GM12878 (cell line): ENCODE results near the gene CELF3. TPM values are rescaled to one million over a fixed set of nuclear protein-coding genes. Genes with fewer than 3 reads are reported as not detected.

Source experiments
- ATAC-seq: fragments of 200-7000 bp; cut with Tn5 transposase; 3 replicates; pipeline ENCODE4 v1.9.1; 2020; ENCODE audit warnings: mild to moderate bottlenecking, moderate library complexity
- BruUV-seq: library from RNA; stranded (reverse); fragments of 400-500 nt; replicated peaks from 2 replicates; lab custom pipeline; 2021; lab: Mats Ljungman, UMichigan
- CTCF ChIA-PET: fragments of 300-600 bp; sonication (Branson Sonifier 250); formaldehyde crosslinking; extraction: SDS; loops from one replicate; lab custom pipeline; 2021; ENCODE audit warnings: inconsistent platforms; lab: Yijun Ruan, JAX
- POLR2A ChIA-PET: fragments of 350-600 bp; formaldehyde crosslinking; extraction: SDS; loops from one replicate; lab custom pipeline; 2021; ENCODE audit warnings: inconsistent platforms; lab: Charles Lee
- RAD21 ChIA-PET: fragments of 300-600 bp; sonication (Branson Sonifier 250); formaldehyde crosslinking; loops from one replicate; lab custom pipeline; 2023; ENCODE audit warnings: antibody characterized with exemption; ENCODE audit not compliant: unreplicated experiment; lab: Charles Lee
- SMC1A ChIA-PET: fragments of 300-600 bp; sonication (Branson Sonifier 250); formaldehyde crosslinking; loops from one replicate; lab custom pipeline; 2023; ENCODE audit not compliant: unreplicated experiment, uncharacterized antibody; lab: Charles Lee
- DNase-seq: peaks from one replicate; pipeline ENCODE4 v3.0.0-alpha.2; 2011; ENCODE audit warnings: low read depth, low spot score
- FAIRE-seq: peaks from 3 replicates; lab custom pipeline; 2011; peaks lifted over from hg19 to GRCh38; lab: Jason Lieb, UNC
- H2AFZ ChIP-seq: 2 replicates; pipeline ENCODE4 v1.6.0; 2011; ENCODE audit warnings: low read depth, low read length, control low read depth; ENCODE audit not compliant: control insufficient read depth
- H3K27ac ChIP-seq: 2 replicates; pipeline ENCODE4 v1.5.1; 2011; ENCODE audit warnings: control low read depth; ENCODE audit not compliant: control insufficient read depth, insufficient read depth
- H3K27me3 ChIP-seq, 2 experiments: replicated peaks in 1 of 2; 2 replicates each; pipeline versions ENCODE4 v1.6.0 to v1.6.1; 2011; ENCODE audit warnings: low read length in 1 of 2; ENCODE audit not compliant: control insufficient read depth in 2 of 2, insufficient read depth in 2 of 2
- H3K36me3 ChIP-seq, 2 experiments: 2 replicates each; pipeline ENCODE4 v1.5.1; 2011; ENCODE audit warnings: low read length in 1 of 2; ENCODE audit not compliant: control insufficient read depth in 2 of 2, insufficient read depth in 2 of 2
- H3K4me1 ChIP-seq: 2 replicates; pipeline ENCODE4 v1.6.1; 2011; ENCODE audit warnings: mild to moderate bottlenecking, low read length, moderate library complexity, mixed read lengths; ENCODE audit not compliant: control insufficient read depth, insufficient read depth
- H3K4me2 ChIP-seq: 2 replicates; pipeline ENCODE4 v1.6.0; 2011; ENCODE audit warnings: control low read depth; ENCODE audit not compliant: control insufficient read depth, insufficient read depth
- H3K4me3 ChIP-seq: fragments of 200-600 bp; sonication (generic); 2 replicates; pipeline ENCODE4 v1.5.1; 2016
- H3K79me2 ChIP-seq: 2 replicates; pipeline ENCODE4 v1.6.0; 2011; ENCODE audit warnings: low read length; ENCODE audit not compliant: control insufficient read depth, insufficient read depth
- H3K9ac ChIP-seq: 2 replicates; pipeline ENCODE4 v1.8.0; 2011; ENCODE audit warnings: low read length, control low read depth, mixed read lengths; ENCODE audit not compliant: control insufficient read depth, insufficient read depth
- H3K9me3 ChIP-seq: replicated peaks from 3 replicates; pipeline ENCODE4 v1.5.1; 2011; ENCODE audit warnings: mild to moderate bottlenecking, low read length; ENCODE audit not compliant: control insufficient read depth, insufficient read depth
- H4K20me1 ChIP-seq: 2 replicates; pipeline ENCODE4 v1.6.0; 2011; ENCODE audit not compliant: control insufficient read depth, insufficient read depth
- BACH1 ChIP-seq: fragments of 450-650 bp; IDR thresholded peaks from 2 replicates; pipeline ENCODE4 v1.6.1; 2017; ENCODE audit warnings: mild to moderate bottlenecking, borderline replicate concordance
- CBX3 ChIP-seq: fragments of 200-600 bp; sonication (generic); IDR thresholded peaks from 2 replicates; pipeline ENCODE4 v1.6.1; 2016; ENCODE audit warnings: low read depth, borderline replicate concordance
- CBX5 ChIP-seq: sonication (generic); IDR thresholded peaks from 2 replicates; pipeline ENCODE4 v1.6.1; 2016; ENCODE audit warnings: low read depth, moderate library complexity, mild to moderate bottlenecking, inconsistent platforms
- CEBPB ChIP-seq, 2 experiments: fragments of 150-350 bp in 1 of 2; IDR thresholded peaks; 2 replicates each; pipeline ENCODE4 v1.6.1; 2012 to 2014; ENCODE audit warnings: low read depth in 2 of 2, low read length in 2 of 2, borderline replicate concordance in 1 of 2, inconsistent platforms in 1 of 2
- GABPA ChIP-seq: IDR thresholded peaks from 2 replicates; pipeline ENCODE4 v1.6.1; 2014; ENCODE audit warnings: antibody characterized with exemption, low read depth, mild to moderate bottlenecking, inconsistent platforms
- HCFC1 ChIP-seq: fragments of 150-350 bp; IDR thresholded peaks from 2 replicates; pipeline ENCODE4 v1.6.1; 2014; ENCODE audit warnings: low read length
- HDAC2 ChIP-seq: fragments of 200-600 bp; sonication (generic); IDR thresholded peaks from 2 replicates; pipeline ENCODE4 v1.6.1; 2017
- MTA3 ChIP-seq: IDR thresholded peaks from 2 replicates; pipeline ENCODE4 v1.6.1; 2012; ENCODE audit warnings: low read length, inconsistent platforms, borderline replicate concordance
- NR2C1 ChIP-seq: fragments of 450-650 bp; IDR thresholded peaks from 2 replicates; pipeline ENCODE4 v1.6.1; 2017; ENCODE audit warnings: antibody characterized with exemption, mild to moderate bottlenecking, moderate library complexity
- PML ChIP-seq: IDR thresholded peaks from 2 replicates; pipeline ENCODE4 v1.6.1; 2012; ENCODE audit warnings: low read length, inconsistent platforms
- RB1 ChIP-seq: fragments of 450-650 bp; formaldehyde crosslinking; IDR thresholded peaks from 2 replicates; pipeline ENCODE4 v1.6.1; 2017; ENCODE audit warnings: mild to moderate bottlenecking, borderline replicate concordance
- RELA ChIP-seq: fragments of 450-650 bp; IDR thresholded peaks from 2 replicates; pipeline ENCODE4 v1.8.0; 2014; ENCODE audit warnings: borderline replicate concordance; ENCODE audit not compliant: partially characterized antibody
- SUPT20H ChIP-seq: IDR thresholded peaks from 2 replicates; pipeline ENCODE4 v1.6.1; 2011; ENCODE audit warnings: low read depth, mild to moderate bottlenecking, low read length, moderate library complexity, borderline replicate concordance; ENCODE audit not compliant: control insufficient read depth
- TAF1 ChIP-seq: IDR thresholded peaks from 2 replicates; pipeline ENCODE4 v1.6.1; 2011; ENCODE audit warnings: mild to moderate bottlenecking, low read depth, low read length, borderline replicate concordance
- TARDBP ChIP-seq: IDR thresholded peaks from 2 replicates; pipeline ENCODE4 v1.6.1; 2016; ENCODE audit warnings: borderline replicate concordance
- YY1 ChIP-seq: IDR thresholded peaks from 2 replicates; pipeline ENCODE4 v1.6.1; 2011; ENCODE audit warnings: low read depth, mild to moderate bottlenecking, low read length
- WGBS: methylation state at CpG from one replicate; pipeline ENCODE4 v1.1.6; 2016; ENCODE audit warnings: low lambda C conversion rate; ENCODE audit not compliant: insufficient replicate concordance, insufficient coverage; ENCODE audit errors: missing lambda C conversion rate; 5-methylcytosine and 5-hydroxymethylcytosine counted together
- in situ Hi-C: fragments of 300-500 bp; cut with MboI; formaldehyde crosslinking; loops from 9 replicates; pipeline ENCODE4 v1.14.3; 2018; ENCODE audit warnings: mixed read lengths
- intact Hi-C: fragments of 100-400 bp; cut with micrococcal nuclease; formaldehyde crosslinking; loops from one replicate; pipeline ENCODE4 v1.14.2; 2022; ENCODE audit not compliant: unreplicated experiment
- polyA plus RNA-seq, 11 experiments: library from polyadenylated mRNA; depleted of rRNA in 4 of 11; unstranded in 6 of 11; stranded (reverse) in 5 of 11; fragments of >200 nt; fragmentation: Nextera tagmentation in 4 of 11; fragmentation: Illumina TruSeq in 1 of 11; extraction: Ambion mirVana in 4 of 11; extraction: Trizol in 1 of 11; gene quantifications; 1 replicate in 1 of 11; 2 replicates in 10 of 11; pipeline versions ENCODE4 v1.2.1 to v1.2.3, GENCODE V29; 2011 to 2016; ENCODE audit warnings: inconsistent platforms in 2 of 11, missing spikeins in 2 of 11, low read depth in 1 of 11
- total RNA-seq, 4 experiments: library from RNA; depleted of rRNA in 3 of 4; stranded (reverse); fragments of >200 nt in 3 of 4; fragmentation: Illumina TruSeq in 1 of 4; extraction: Trizol in 1 of 4; gene quantifications; 2 replicates each; pipeline versions ENCODE4 v1.2.1 to v1.2.3, GENCODE V29; 2013 to 2021
- TF ChIP-seq, protein P1 (sequence below): IDR thresholded peaks from 2 replicates; pipeline ENCODE4 v1.6.1; 2011; ENCODE audit warnings: low read depth, low read length, improper control_type of control experiment, borderline replicate concordance
- TF ChIP-seq, protein P2 (sequence below): fragments of 450-650 bp; IDR thresholded peaks from 2 replicates; pipeline ENCODE4 v1.6.1; 2016; ENCODE audit warnings: mild to moderate bottlenecking
- TF ChIP-seq, protein P3 (sequence below): fragments of 450-650 bp; IDR thresholded peaks from 2 replicates; pipeline ENCODE4 v1.6.1; 2017; ENCODE audit warnings: mild to moderate bottlenecking

Gene CELF3
- total and polyA plus RNA-seq, 10 of the 15 experiments (the other 5 are each of a cell fraction or from before 2014, with no cell fraction given), result 0.09 TPM; not detected in 9

DNA sequence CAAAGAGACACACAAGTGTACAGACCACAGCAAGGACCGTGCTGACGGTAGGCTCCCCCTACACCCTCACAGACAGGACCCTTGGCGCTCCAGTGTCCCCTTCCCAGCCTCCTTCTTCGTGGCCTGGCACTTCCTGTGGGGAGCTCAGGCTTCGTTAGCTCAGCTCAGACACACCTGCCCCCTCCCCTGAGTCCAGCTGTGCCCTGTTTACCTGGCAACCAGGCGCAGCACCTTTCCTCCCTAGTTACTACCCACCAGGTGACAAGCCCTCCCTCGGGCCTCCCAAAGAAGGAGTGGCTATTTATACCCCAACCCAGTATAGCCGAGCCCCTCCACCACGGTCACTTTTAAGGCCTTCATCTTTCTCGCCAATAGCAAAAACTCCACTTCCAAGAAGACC, 4.7 kb downstream of the CELF3 start (continued):
- TF ChIP-seq MTA3 (no peak), HDAC2 (no peak), CBX3 (no peak), YY1 (no peak), SUPT20H (no peak), CBX5 (no peak), PML (no peak), TARDBP (no peak)

DNA sequence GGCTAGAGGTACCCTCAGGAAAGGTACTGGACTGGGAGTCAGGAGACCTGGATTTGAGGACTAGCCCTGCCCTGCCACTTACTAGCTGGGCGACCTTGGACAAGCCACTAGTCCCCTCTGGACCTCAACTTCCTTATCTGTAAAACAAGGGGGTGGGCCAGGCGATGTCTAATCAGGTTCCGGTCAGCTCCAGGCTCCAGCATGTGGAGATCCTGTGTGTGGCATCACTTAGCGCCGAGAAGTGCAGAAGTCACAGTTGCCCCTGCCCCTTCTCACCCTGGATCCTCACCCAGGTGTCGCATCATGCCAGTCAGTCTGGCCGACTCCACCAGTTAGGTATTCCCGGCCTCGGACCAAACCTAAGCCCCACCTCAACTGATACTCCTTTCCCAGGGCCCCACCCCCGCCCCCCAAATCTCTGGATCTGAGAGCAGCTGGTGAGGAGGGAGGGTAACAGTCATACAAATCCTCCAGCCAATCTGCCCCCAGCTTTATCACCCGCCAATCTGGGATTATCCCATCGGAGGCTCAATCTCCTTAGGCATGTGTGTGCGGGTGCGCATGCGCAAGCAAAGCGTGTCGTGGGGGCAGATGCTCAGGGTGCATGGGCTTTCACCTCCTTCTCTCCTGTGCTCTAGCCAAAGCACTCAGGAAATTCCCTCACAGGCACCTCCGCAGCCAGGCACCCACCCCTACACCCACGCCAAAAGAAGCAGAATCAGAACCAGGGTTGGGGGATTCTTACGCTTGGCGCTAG, 5.4 kb downstream of the CELF3 start:
- no peak overlapping the region for H2AFZ ChIP-seq
- H4K20me1 ChIP-seq, result no peaks in the 10 kb centered on the region
- H3K9me3 ChIP-seq, result no peaks in the 10 kb centered on the region
- WGBS, result 56% methylated on average over 21 of the region's 21 CpGs
- CTCF ChIA-PET, result no interaction called here
- POLR2A ChIA-PET, result no interaction called here
- H3K79me2 ChIP-seq, result no peaks in the 10 kb centered on the region
- intact Hi-C loops (loop anchor here (10.0 kb wide), 1 partner anchor 124 kb away; the partner anchor contains the start of genes C2CD4D and RORC), in situ Hi-C loops (no loop called here)
- BruUV-seq, result no TSS peak
- SMC1A ChIA-PET, result no interaction called here
- H3K9ac ChIP-seq, result no peak overlapping the region
- no peak for ATAC-seq
- RAD21 ChIA-PET, result no interaction called here
- no peaks in the 10 kb centered on the region for H3K4me1 ChIP-seq
- H3K4me3 ChIP-seq, result no peak overlapping the region
- H3K4me2 ChIP-seq, result no peak overlapping the region
- FAIRE-seq, result no peak
- no peaks in the 10 kb centered on the region for H3K36me3 ChIP-seq
- peaks cover 0 to 6% of the 10 kb centered on the region in 2 experiments; a peak in 2 of 4 replicates for H3K27me3 ChIP-seq
- no peak for DNase-seq
- no peak overlapping the region for H3K27ac ChIP-seq
- TF ChIP-seq GABPA (no peak), RB1 (no peak), TAF1 (no peak), CEBPB (IDR thresholded peaks at IDR 0.05; ENCODE audit: borderline replicate concordance in 1 of 2, low read depth in 2 of 2, low read length in 2 of 2) (no peak), NR2C1 (no peak), CBX5 (no peak), RELA (no peak), BACH1 (no peak), HCFC1 (no peak)
- TF ChIP-seq, protein P1, sequence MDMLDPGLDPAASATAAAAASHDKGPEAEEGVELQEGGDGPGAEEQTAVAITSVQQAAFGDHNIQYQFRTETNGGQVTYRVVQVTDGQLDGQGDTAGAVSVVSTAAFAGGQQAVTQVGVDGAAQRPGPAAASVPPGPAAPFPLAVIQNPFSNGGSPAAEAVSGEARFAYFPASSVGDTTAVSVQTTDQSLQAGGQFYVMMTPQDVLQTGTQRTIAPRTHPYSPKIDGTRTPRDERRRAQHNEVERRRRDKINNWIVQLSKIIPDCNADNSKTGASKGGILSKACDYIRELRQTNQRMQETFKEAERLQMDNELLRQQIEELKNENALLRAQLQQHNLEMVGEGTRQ, result no peak
- TF ChIP-seq, protein P2, sequence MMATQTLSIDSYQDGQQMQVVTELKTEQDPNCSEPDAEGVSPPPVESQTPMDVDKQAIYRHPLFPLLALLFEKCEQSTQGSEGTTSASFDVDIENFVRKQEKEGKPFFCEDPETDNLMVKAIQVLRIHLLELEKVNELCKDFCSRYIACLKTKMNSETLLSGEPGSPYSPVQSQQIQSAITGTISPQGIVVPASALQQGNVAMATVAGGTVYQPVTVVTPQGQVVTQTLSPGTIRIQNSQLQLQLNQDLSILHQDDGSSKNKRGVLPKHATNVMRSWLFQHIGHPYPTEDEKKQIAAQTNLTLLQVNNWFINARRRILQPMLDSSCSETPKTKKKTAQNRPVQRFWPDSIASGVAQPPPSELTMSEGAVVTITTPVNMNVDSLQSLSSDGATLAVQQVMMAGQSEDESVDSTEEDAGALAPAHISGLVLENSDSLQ, result no peak
- TF ChIP-seq, protein P3, sequence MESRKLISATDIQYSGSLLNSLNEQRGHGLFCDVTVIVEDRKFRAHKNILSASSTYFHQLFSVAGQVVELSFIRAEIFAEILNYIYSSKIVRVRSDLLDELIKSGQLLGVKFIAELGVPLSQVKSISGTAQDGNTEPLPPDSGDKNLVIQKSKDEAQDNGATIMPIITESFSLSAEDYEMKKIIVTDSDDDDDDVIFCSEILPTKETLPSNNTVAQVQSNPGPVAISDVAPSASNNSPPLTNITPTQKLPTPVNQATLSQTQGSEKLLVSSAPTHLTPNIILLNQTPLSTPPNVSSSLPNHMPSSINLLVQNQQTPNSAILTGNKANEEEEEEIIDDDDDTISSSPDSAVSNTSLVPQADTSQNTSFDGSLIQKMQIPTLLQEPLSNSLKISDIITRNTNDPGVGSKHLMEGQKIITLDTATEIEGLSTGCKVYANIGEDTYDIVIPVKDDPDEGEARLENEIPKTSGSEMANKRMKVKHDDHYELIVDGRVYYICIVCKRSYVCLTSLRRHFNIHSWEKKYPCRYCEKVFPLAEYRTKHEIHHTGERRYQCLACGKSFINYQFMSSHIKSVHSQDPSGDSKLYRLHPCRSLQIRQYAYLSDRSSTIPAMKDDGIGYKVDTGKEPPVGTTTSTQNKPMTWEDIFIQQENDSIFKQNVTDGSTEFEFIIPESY, result no peak
